Type B pancreatic cell (in vitro differentiated cells): ENCODE measurements around the gene MARS1. TPM values are rescaled to one million over a fixed set of nuclear protein-coding genes. Genes with fewer than 3 reads are reported as not detected.

Experiments used
- DNase-seq: peaks from one replicate; pipeline ENCODE4 v3.0.0; 2021; ENCODE audit warnings: mixed read lengths; ENCODE audit not compliant: unreplicated experiment; ENCODE audit errors: extremely low spot score
- H3K27ac Mint-ChIP-seq: 2 replicates; pipeline ENCODE4 v1.8.0; 2021; ENCODE audit warnings: mild to moderate bottlenecking, mixed read lengths
- H3K27me3 Mint-ChIP-seq: 2 replicates; pipeline ENCODE4 v1.8.0; 2021; ENCODE audit warnings: mixed read lengths
- H3K36me3 Mint-ChIP-seq: 2 replicates; pipeline ENCODE4 v1.8.0; 2021; ENCODE audit warnings: mixed read lengths
- H3K4me1 Mint-ChIP-seq: one replicate; pipeline ENCODE4 v1.8.0; 2021; ENCODE audit warnings: mixed read lengths; ENCODE audit not compliant: unreplicated experiment
- H3K4me3 Mint-ChIP-seq: 2 replicates; pipeline ENCODE4 v1.8.0; 2021; ENCODE audit warnings: mild to moderate bottlenecking, mixed read lengths
- H3K9me3 Mint-ChIP-seq: 2 replicates; pipeline ENCODE4 v1.8.0; 2021; ENCODE audit warnings: mixed read lengths
- total RNA-seq: library from RNA; stranded (reverse); gene quantifications from 2 replicates; pipeline ENCODE4 v1.2.1, GENCODE V29; 2021; ENCODE audit warnings: low replicate concordance
- TF ChIP-seq, protein P1 (sequence below): fragments of 200-600 bp; sonication (generic); conservative IDR thresholded peaks from 2 replicates; pipeline ENCODE4 v1.5.0; 2021; ENCODE audit warnings: antibody characterized with exemption, mild to moderate bottlenecking

MARS1 gene
- total RNA-seq, 1 donor from 2014 or later: 200 TPM

DNA sequence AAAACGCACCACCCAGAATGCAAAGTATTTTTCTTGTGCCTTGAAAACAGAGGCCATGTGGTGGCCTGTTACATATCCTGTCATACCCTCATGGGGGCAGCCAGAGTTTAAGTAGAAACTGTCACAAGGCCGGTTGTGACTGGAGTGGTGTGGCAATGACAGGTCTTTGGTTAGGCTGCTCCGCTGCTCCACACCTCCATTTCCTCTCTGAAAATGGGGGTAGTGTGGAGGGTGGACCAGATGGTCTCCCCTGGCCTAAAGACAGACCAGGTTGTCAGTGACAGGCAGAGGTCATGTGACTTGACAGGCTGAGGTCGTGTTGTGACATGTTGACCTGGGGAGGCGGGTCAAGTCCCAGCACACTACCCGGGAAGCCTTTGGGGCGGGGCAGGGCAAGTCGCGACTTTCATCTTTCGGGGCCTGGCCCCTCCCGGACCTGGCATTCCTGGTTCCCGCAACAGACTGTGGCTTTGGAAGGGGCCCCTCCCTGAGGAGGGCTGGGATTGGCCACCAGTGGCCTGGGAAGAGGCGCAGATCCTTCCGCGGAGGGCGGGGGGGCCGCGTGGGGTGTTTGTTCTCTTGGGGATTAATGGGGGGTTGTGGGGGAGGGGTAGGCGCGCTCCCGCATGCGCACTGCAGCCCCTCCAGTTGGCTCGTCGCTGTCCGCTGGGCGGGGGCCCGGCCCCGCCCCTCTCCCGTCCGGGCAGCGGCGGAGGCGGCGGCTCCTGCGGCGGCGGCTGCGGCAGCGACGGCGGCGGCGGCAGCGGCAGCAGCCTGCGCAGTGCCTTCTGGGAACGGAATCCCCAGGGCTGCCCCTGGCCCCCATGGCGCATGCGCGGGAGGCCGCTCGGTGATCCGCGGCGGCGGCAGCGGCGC, 34.4 kb downstream of the MARS1 start, which contains the start of gene MBD6:
Gene MBD6, plus strand, starts transcription at position 814 of the 876 bp plus-strand sequence. CDS start 1,480 bp downstream, outside the sequence.
- TF ChIP-seq, protein P1, sequence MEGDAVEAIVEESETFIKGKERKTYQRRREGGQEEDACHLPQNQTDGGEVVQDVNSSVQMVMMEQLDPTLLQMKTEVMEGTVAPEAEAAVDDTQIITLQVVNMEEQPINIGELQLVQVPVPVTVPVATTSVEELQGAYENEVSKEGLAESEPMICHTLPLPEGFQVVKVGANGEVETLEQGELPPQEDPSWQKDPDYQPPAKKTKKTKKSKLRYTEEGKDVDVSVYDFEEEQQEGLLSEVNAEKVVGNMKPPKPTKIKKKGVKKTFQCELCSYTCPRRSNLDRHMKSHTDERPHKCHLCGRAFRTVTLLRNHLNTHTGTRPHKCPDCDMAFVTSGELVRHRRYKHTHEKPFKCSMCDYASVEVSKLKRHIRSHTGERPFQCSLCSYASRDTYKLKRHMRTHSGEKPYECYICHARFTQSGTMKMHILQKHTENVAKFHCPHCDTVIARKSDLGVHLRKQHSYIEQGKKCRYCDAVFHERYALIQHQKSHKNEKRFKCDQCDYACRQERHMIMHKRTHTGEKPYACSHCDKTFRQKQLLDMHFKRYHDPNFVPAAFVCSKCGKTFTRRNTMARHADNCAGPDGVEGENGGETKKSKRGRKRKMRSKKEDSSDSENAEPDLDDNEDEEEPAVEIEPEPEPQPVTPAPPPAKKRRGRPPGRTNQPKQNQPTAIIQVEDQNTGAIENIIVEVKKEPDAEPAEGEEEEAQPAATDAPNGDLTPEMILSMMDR: no peak
- Mint-ChIP-seq H3K4me3 (peak within 1 kb of the TSS; percentile 99), H3K27me3 (no peaks in the 10 kb centered on the region), H3K36me3 (peaks cover 9% of the 10 kb centered on the region), H3K4me1 (peaks cover 44% of the 10 kb centered on the region), H3K9me3 (no peaks in the 10 kb centered on the region), H3K27ac (peak within 1 kb of the TSS; percentile 99)
- DNase-seq: peak; percentile 96

GRCh38 chr12:57522887-57523705, 35.2 kb downstream of the MARS1 start:
- Mint-ChIP-seq H3K4me1 (peaks cover 43% of the 10 kb centered on the region), H3K36me3 (peaks cover 9% of the 10 kb centered on the region), H3K9me3 (no peaks in the 10 kb centered on the region), H3K4me3 (peak overlapping the region; percentile 98), H3K27ac (peak overlapping the region; percentile 80), H3K27me3 (no peaks in the 10 kb centered on the region)
- no peak for DNase-seq
- TF ChIP-seq, protein P1: no peak

DNA sequence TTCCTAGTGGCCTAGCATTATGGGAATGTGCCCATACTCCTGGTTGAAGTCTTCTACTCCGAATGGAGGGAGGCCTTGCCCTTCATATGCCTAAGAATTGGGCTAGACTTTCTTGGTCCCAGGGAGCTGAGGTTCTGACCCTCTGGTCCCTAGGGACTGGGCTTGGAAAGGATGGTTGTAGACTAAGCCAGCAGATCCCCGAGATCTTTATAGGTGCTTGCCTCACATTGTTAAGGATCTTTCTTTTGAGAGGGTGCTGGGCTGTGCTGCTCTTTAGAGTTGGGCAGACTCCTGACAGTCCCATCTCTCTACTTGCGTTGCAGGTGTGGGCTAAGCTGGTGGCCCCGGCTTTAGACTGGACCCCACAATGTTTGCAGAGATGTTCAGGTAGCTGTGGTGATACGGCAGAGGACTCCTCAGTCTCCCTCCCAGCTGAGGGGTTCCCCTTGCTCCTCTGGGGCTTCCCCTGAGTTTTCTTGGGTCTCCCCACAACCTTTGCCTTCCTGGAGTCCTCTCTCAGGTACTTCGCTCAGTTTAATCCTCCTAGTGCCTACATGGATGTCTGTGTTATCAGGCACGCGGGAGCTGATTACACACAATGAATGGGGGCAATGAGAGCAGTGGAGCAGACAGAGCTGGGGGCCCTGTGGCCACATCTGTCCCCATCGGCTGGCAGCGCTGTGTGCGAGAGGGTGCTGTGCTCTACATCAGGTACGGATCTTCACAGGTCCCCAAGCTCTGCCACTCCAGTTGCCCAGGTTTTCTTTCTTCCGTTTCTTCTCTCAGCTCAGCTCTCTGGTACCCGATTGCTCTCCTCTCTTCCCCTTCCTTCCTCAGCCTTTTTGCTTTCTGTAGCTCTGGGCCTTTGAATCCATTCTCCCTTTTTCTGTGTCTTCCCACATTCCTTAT, 36.1 kb downstream of the MARS1 start:
- no peaks in the 10 kb centered on the region for H3K27me3 Mint-ChIP-seq
- H3K27ac Mint-ChIP-seq: peak overlapping the region; percentile 80
- peak overlapping the region; percentile 98 for H3K4me3 Mint-ChIP-seq
- peaks cover 35% of the 10 kb centered on the region for H3K4me1 Mint-ChIP-seq
- DNase-seq: no peak
- H3K9me3 Mint-ChIP-seq: no peaks in the 10 kb centered on the region
- H3K36me3 Mint-ChIP-seq: peaks cover 8% of the 10 kb centered on the region
- TF ChIP-seq, protein P1: no peak

GRCh38 chr12:57524814-57525614, 37.1 kb downstream of the MARS1 start:
- Mint-ChIP-seq H3K27ac (peak overlapping the region; percentile 80), H3K36me3 (peaks cover 10% of the 10 kb centered on the region), H3K4me3 (peak overlapping the region; percentile 98), H3K27me3 (no peaks in the 10 kb centered on the region), H3K4me1 (peaks cover 37% of the 10 kb centered on the region), H3K9me3 (no peaks in the 10 kb centered on the region)
- TF ChIP-seq, protein P1: no peak
- DNase-seq: no peak
